GM12878 (cell line): ENCODE results near the gene LY6G5B. TPM values are rescaled to one million over a fixed set of nuclear protein-coding genes. Genes with fewer than 3 reads are reported as not detected.

Source experiments
- ATAC-seq: fragments of 200-7000 bp; cut with Tn5 transposase; 3 replicates; pipeline ENCODE4 v1.9.1; 2020; ENCODE audit warnings: mild to moderate bottlenecking, moderate library complexity
- Bru-seq: library from RNA; stranded (reverse); fragments of 400-500 nt; gene quantifications from one replicate; lab custom pipeline; 2021; lab: Mats Ljungman, UMichigan
- BruChase-seq, 2 experiments: library from RNA; stranded (reverse); fragments of 400-500 nt; gene quantifications; one replicate each; lab custom pipeline; 2021; lab: Mats Ljungman, UMichigan
- BruUV-seq: library from RNA; stranded (reverse); fragments of 400-500 nt; replicated peaks from 2 replicates; lab custom pipeline; 2021; lab: Mats Ljungman, UMichigan
- CTCF ChIA-PET: fragments of 300-600 bp; sonication (Branson Sonifier 250); formaldehyde crosslinking; extraction: SDS; loops from one replicate; lab custom pipeline; 2021; ENCODE audit warnings: inconsistent platforms; lab: Yijun Ruan, JAX
- POLR2A ChIA-PET: fragments of 350-600 bp; formaldehyde crosslinking; extraction: SDS; loops from one replicate; lab custom pipeline; 2021; ENCODE audit warnings: inconsistent platforms; lab: Charles Lee
- RAD21 ChIA-PET: fragments of 300-600 bp; sonication (Branson Sonifier 250); formaldehyde crosslinking; loops from one replicate; lab custom pipeline; 2023; ENCODE audit warnings: antibody characterized with exemption; ENCODE audit not compliant: unreplicated experiment; lab: Charles Lee
- SMC1A ChIA-PET: fragments of 300-600 bp; sonication (Branson Sonifier 250); formaldehyde crosslinking; loops from one replicate; lab custom pipeline; 2023; ENCODE audit not compliant: unreplicated experiment, uncharacterized antibody; lab: Charles Lee
- DNase-seq: peaks from one replicate; pipeline ENCODE4 v3.0.0-alpha.2; 2011; ENCODE audit warnings: low read depth, low spot score
- FAIRE-seq: peaks from 3 replicates; lab custom pipeline; 2011; peaks lifted over from hg19 to GRCh38; lab: Jason Lieb, UNC
- H2AFZ ChIP-seq: 2 replicates; pipeline ENCODE4 v1.6.0; 2011; ENCODE audit warnings: low read depth, low read length, control low read depth; ENCODE audit not compliant: control insufficient read depth
- H3K27ac ChIP-seq: 2 replicates; pipeline ENCODE4 v1.5.1; 2011; ENCODE audit warnings: control low read depth; ENCODE audit not compliant: control insufficient read depth, insufficient read depth
- H3K27me3 ChIP-seq, 2 experiments: replicated peaks in 1 of 2; 2 replicates each; pipeline versions ENCODE4 v1.6.0 to v1.6.1; 2011; ENCODE audit warnings: low read length in 1 of 2; ENCODE audit not compliant: control insufficient read depth in 2 of 2, insufficient read depth in 2 of 2
- H3K36me3 ChIP-seq, 2 experiments: 2 replicates each; pipeline ENCODE4 v1.5.1; 2011; ENCODE audit warnings: low read length in 1 of 2; ENCODE audit not compliant: control insufficient read depth in 2 of 2, insufficient read depth in 2 of 2
- H3K4me1 ChIP-seq: 2 replicates; pipeline ENCODE4 v1.6.1; 2011; ENCODE audit warnings: mild to moderate bottlenecking, low read length, moderate library complexity, mixed read lengths; ENCODE audit not compliant: control insufficient read depth, insufficient read depth
- H3K4me2 ChIP-seq: 2 replicates; pipeline ENCODE4 v1.6.0; 2011; ENCODE audit warnings: control low read depth; ENCODE audit not compliant: control insufficient read depth, insufficient read depth
- H3K4me3 ChIP-seq: fragments of 200-600 bp; sonication (generic); 2 replicates; pipeline ENCODE4 v1.5.1; 2016
- H3K79me2 ChIP-seq: 2 replicates; pipeline ENCODE4 v1.6.0; 2011; ENCODE audit warnings: low read length; ENCODE audit not compliant: control insufficient read depth, insufficient read depth
- H3K9ac ChIP-seq: 2 replicates; pipeline ENCODE4 v1.8.0; 2011; ENCODE audit warnings: low read length, control low read depth, mixed read lengths; ENCODE audit not compliant: control insufficient read depth, insufficient read depth
- H3K9me3 ChIP-seq: replicated peaks from 3 replicates; pipeline ENCODE4 v1.5.1; 2011; ENCODE audit warnings: mild to moderate bottlenecking, low read length; ENCODE audit not compliant: control insufficient read depth, insufficient read depth
- H4K20me1 ChIP-seq: 2 replicates; pipeline ENCODE4 v1.6.0; 2011; ENCODE audit not compliant: control insufficient read depth, insufficient read depth
- CBX5 ChIP-seq: sonication (generic); IDR thresholded peaks from 2 replicates; pipeline ENCODE4 v1.6.1; 2016; ENCODE audit warnings: low read depth, moderate library complexity, mild to moderate bottlenecking, inconsistent platforms
- CREB1 ChIP-seq: IDR thresholded peaks from 2 replicates; pipeline ENCODE4 v1.6.1; 2012; ENCODE audit warnings: low read depth, mild to moderate bottlenecking, inconsistent platforms
- NFYB ChIP-seq: IDR thresholded peaks from 2 replicates; pipeline ENCODE4 v1.6.1; 2011; ENCODE audit warnings: low read depth, mild to moderate bottlenecking, low read length, improper control_type of control experiment, moderate library complexity; ENCODE audit not compliant: insufficient read depth
- NR2C2 ChIP-seq: IDR thresholded peaks from 2 replicates; pipeline ENCODE4 v1.6.1; 2011; ENCODE audit warnings: borderline replicate concordance, low read depth; ENCODE audit not compliant: control insufficient read depth, insufficient read length
- SUPT20H ChIP-seq: IDR thresholded peaks from 2 replicates; pipeline ENCODE4 v1.6.1; 2011; ENCODE audit warnings: low read depth, mild to moderate bottlenecking, low read length, moderate library complexity, borderline replicate concordance; ENCODE audit not compliant: control insufficient read depth
- WGBS: methylation state at CpG from one replicate; pipeline ENCODE4 v1.1.6; 2016; ENCODE audit warnings: low lambda C conversion rate; ENCODE audit not compliant: insufficient replicate concordance, insufficient coverage; ENCODE audit errors: missing lambda C conversion rate; 5-methylcytosine and 5-hydroxymethylcytosine counted together
- in situ Hi-C: fragments of 300-500 bp; cut with MboI; formaldehyde crosslinking; loops from 9 replicates; pipeline ENCODE4 v1.14.3; 2018; ENCODE audit warnings: mixed read lengths
- intact Hi-C: fragments of 100-400 bp; cut with micrococcal nuclease; formaldehyde crosslinking; loops from one replicate; pipeline ENCODE4 v1.14.2; 2022; ENCODE audit not compliant: unreplicated experiment
- long read RNA-seq, 2 experiments: library from polyadenylated mRNA; unstranded; transcript quantifications; one replicate each; pipeline ENCODE4 v2.0.0, GENCODE V29; 2019 to 2020
- polyA minus RNA-seq, 3 experiments: library from RNA; depleted of rRNA, polyadenylated mRNA; stranded (reverse); fragments of >200 nt; gene quantifications; 2 replicates each; pipeline ENCODE4 v1.2.3, GENCODE V29; 2011
- polyA plus RNA-seq, 11 experiments: library from polyadenylated mRNA; depleted of rRNA in 4 of 11; unstranded in 6 of 11; stranded (reverse) in 5 of 11; fragments of >200 nt; fragmentation: Nextera tagmentation in 4 of 11; fragmentation: Illumina TruSeq in 1 of 11; extraction: Ambion mirVana in 4 of 11; extraction: Trizol in 1 of 11; gene quantifications; 1 replicate in 1 of 11; 2 replicates in 10 of 11; pipeline versions ENCODE4 v1.2.1 to v1.2.3, GENCODE V29; 2011 to 2016; ENCODE audit warnings: inconsistent platforms in 2 of 11, missing spikeins in 2 of 11, low read depth in 1 of 11
- total RNA-seq, 4 experiments: library from RNA; depleted of rRNA in 3 of 4; stranded (reverse); fragments of >200 nt in 3 of 4; fragmentation: Illumina TruSeq in 1 of 4; extraction: Trizol in 1 of 4; gene quantifications; 2 replicates each; pipeline versions ENCODE4 v1.2.1 to v1.2.3, GENCODE V29; 2013 to 2021
- TF ChIP-seq, protein P1 (sequence below): fragments of 450-650 bp; IDR thresholded peaks from 2 replicates; pipeline ENCODE4 v1.6.1; 2016; ENCODE audit warnings: mild to moderate bottlenecking

The LY6G5B gene, protein sequence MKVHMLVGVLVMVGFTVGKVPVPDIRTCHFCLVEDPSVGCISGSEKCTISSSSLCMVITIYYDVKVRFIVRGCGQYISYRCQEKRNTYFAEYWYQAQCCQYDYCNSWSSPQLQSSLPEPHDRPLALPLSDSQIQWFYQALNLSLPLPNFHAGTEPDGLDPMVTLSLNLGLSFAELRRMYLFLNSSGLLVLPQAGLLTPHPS
- 32.1 and 40.5 TPM in 2 replicates for total RNA-seq (2013; cell fraction: nucleolus; rRNA removed)
- total RNA-seq (2014; rRNA removed) (3.8 and 5.1 TPM in 2 replicates), total RNA-seq (2014; rRNA removed; fragmentation: Illumina TruSeq; extraction: Trizol) (3.9 and 4.4 TPM in 2 replicates), total RNA-seq (2021) (11.1 and 16.5 TPM in 2 replicates), polyA plus RNA-seq (2011; rRNA removed) (5.1 and 6.2 TPM in 2 replicates), polyA plus RNA-seq (2014; fragmentation: Illumina TruSeq; extraction: Trizol) (12.8 and 14.3 TPM in 2 replicates), polyA plus RNA-seq (2014; fragmentation: Nextera tagmentation; extraction: Ambion mirVana) (1 to 10 TPM; 3.2 to 6.5 TPM), polyA plus RNA-seq (2014; rRNA removed) (8.5 and 11.2 TPM in 2 replicates), polyA plus RNA-seq (2016; fragmentation: Nextera tagmentation; extraction: Ambion mirVana) (10 to 100 TPM in 1 of 2 experiments, 1 to 10 TPM in 1; 9.7 to 10.5 TPM), polyA minus RNA-seq (2011; rRNA and poly(A)+ RNA removed) (4.2 and 5.9 TPM in 2 replicates), Bru-seq, nascent RNA (percentile 89 among the genes with signal in this experiment), BruChase-seq, experiment 1, labeled RNA remaining after a 6-hour chase (percentile 90 among the genes with signal in this experiment), BruChase-seq, experiment 2, labeled RNA remaining after a 2-hour chase (percentile 96 among the genes with signal in this experiment)
- polyA plus RNA-seq (2011; ENCODE audit: low read depth) = 29.8 TPM
- polyA plus RNA-seq (2011; cell fraction: cytosol; rRNA removed) = 4.2 and 5.5 TPM in 2 replicates
- 67.7 and 71.9 TPM in 2 replicates for polyA plus RNA-seq (2011; cell fraction: nucleus; rRNA removed)
- 18.7 and 40.5 TPM in 2 replicates for polyA plus RNA-seq (2012)
- 1.0 TPM in 1 of 2 replicates, not detected in the other for polyA minus RNA-seq (2011; cell fraction: cytosol; rRNA and poly(A)+ RNA removed)
- 5.1 and 7.4 TPM in 2 replicates for polyA minus RNA-seq (2011; cell fraction: nucleus; rRNA and poly(A)+ RNA removed)
- long read RNA-seq, experiment 1 = 0 reads
- long read RNA-seq, experiment 2 = 0 reads

DNA sequence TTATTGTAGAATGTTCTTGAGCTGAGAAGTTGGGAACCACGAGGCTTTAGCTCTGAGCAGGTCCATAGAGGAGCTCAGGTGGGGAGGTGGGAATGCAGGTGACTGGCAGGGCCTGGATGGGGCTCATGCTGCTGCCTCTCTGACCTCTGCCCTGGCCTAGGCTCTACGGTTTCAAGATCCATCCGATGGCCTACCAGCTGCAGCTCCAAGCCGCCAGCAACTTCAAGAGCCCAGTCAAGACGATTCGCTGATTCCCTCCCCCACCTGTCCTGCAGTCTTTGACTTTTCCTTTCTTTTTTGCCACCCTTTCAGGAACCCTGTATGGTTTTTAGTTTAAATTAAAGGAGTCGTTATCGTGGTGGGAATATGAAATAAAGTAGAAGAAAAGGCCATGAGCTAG, at the start of gene LY6G5B:
Gene LY6G5B (plus strand): TSS at position 301 of the 400 bp plus-strand sequence. CDS start 975 bp downstream, outside the sequence.
- H3K36me3 ChIP-seq = peaks cover 22 to 38% of the 10 kb centered on the region in 2 experiments
- TF ChIP-seq SUPT20H = no peak
- TF ChIP-seq NFYB = no peak
- no peak for TF ChIP-seq CREB1
- no peak for TF ChIP-seq CBX5
- TF ChIP-seq, protein P1, sequence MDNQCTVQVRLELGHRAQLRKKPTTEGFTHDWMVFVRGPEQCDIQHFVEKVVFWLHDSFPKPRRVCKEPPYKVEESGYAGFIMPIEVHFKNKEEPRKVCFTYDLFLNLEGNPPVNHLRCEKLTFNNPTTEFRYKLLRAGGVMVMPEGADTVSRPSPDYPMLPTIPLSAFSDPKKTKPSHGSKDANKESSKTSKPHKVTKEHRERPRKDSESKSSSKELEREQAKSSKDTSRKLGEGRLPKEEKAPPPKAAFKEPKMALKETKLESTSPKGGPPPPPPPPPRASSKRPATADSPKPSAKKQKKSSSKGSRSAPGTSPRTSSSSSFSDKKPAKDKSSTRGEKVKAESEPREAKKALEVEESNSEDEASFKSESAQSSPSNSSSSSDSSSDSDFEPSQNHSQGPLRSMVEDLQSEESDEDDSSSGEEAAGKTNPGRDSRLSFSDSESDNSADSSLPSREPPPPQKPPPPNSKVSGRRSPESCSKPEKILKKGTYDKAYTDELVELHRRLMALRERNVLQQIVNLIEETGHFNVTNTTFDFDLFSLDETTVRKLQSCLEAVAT = no peak
- no peak for TF ChIP-seq NR2C2
- WGBS = 89% methylated on average over 8 of the region's 8 CpGs
- peaks cover 11% of the 10 kb centered on the region for H3K4me1 ChIP-seq
- H3K27ac ChIP-seq = no peak within 1 kb of the TSS
- ATAC-seq = no peak
- intact Hi-C loops = loop anchor here (5.0 kb wide), 2 partner anchors 68 to 163 kb away; partner anchors contain the start of gene CLIC1
- CTCF ChIA-PET = interaction anchor here (1.0 kb wide), 1 partner anchor 12 kb away, joined by 3 read pairs; the partner anchor contains the start of gene LY6G5C
- H3K9me3 ChIP-seq = no peaks in the 10 kb centered on the region
- RAD21 ChIA-PET = no interaction called here
- no peak within 1 kb of the TSS for H3K9ac ChIP-seq
- in situ Hi-C loops = no loop called here
- H3K79me2 ChIP-seq = peaks cover 32% of the 10 kb centered on the region
- no peaks in the 10 kb centered on the region for H4K20me1 ChIP-seq
- SMC1A ChIA-PET = interaction anchor here (1.1 kb wide), 1 partner anchor 33 kb away, joined by 4 read pairs; the partner anchor contains the start of gene ABHD16A
- BruUV-seq = no TSS peak
- FAIRE-seq = no peak
- POLR2A ChIA-PET = interaction anchor here (1.1 kb wide), 1 partner anchor 11 kb away, joined by 3 read pairs; no protein-coding TSS in a partner anchor
- H2AFZ ChIP-seq = no peak within 1 kb of the TSS
- H3K4me2 ChIP-seq = no peak within 1 kb of the TSS
- DNase-seq = no peak
- H3K4me3 ChIP-seq = no peak within 1 kb of the TSS
- no peaks in the 10 kb centered on the region for H3K27me3 ChIP-seq
